Hepatocyte (in vitro differentiated cells): Measurements from ENCODE around the gene GATC.

Experiments
- EZH2 ChIP-seq: fragments of 200-600 bp; sonication (generic); IDR thresholded peaks from 2 replicates; pipeline ENCODE4 v1.6.1; 2016; ENCODE audit warnings: antibody characterized with exemption, mild to moderate bottlenecking, borderline replicate concordance
- EZH2phosphoT487 ChIP-seq: fragments of 200-600 bp; sonication (generic); IDR thresholded peaks from one replicate; pipeline ENCODE4 v1.6.1; 2018; ENCODE audit warnings: antibody characterized with exemption, mild to moderate bottlenecking, low read depth, moderate library complexity; ENCODE audit not compliant: unreplicated experiment, severe bottlenecking
- TF ChIP-seq, protein P1 (sequence below): fragments of 200-600 bp; sonication (generic); IDR thresholded peaks from 2 replicates; pipeline ENCODE4 v1.5.1; 2016; ENCODE audit warnings: antibody characterized with exemption, mild to moderate bottlenecking; ENCODE audit not compliant: poor library complexity

GRCh38 chr12:120483621-120484020 lies 37.4 kb downstream of the GATC start:
- TF ChIP-seq, protein P1, sequence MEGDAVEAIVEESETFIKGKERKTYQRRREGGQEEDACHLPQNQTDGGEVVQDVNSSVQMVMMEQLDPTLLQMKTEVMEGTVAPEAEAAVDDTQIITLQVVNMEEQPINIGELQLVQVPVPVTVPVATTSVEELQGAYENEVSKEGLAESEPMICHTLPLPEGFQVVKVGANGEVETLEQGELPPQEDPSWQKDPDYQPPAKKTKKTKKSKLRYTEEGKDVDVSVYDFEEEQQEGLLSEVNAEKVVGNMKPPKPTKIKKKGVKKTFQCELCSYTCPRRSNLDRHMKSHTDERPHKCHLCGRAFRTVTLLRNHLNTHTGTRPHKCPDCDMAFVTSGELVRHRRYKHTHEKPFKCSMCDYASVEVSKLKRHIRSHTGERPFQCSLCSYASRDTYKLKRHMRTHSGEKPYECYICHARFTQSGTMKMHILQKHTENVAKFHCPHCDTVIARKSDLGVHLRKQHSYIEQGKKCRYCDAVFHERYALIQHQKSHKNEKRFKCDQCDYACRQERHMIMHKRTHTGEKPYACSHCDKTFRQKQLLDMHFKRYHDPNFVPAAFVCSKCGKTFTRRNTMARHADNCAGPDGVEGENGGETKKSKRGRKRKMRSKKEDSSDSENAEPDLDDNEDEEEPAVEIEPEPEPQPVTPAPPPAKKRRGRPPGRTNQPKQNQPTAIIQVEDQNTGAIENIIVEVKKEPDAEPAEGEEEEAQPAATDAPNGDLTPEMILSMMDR, result no peak
- TF ChIP-seq EZH2 (no peak), EZH2phosphoT487 (no peak)
